Measurements from ENCODE around the gene BPIFB4. TPM values are rescaled to one million over a fixed set of nuclear protein-coding genes. Genes with fewer than 3 reads are reported as not detected.
"Not testable (repeated sequence)": the region's sequence is repeated elsewhere in the genome, so short reads cannot be mapped to it uniquely, and the experiment has no call there.

Gene BPIFB4
- total and polyA plus RNA-seq, 9 of the 15 experiments (the other 6 are each of a cell fraction or from before 2014, with no cell fraction given) = not detected

DNA sequence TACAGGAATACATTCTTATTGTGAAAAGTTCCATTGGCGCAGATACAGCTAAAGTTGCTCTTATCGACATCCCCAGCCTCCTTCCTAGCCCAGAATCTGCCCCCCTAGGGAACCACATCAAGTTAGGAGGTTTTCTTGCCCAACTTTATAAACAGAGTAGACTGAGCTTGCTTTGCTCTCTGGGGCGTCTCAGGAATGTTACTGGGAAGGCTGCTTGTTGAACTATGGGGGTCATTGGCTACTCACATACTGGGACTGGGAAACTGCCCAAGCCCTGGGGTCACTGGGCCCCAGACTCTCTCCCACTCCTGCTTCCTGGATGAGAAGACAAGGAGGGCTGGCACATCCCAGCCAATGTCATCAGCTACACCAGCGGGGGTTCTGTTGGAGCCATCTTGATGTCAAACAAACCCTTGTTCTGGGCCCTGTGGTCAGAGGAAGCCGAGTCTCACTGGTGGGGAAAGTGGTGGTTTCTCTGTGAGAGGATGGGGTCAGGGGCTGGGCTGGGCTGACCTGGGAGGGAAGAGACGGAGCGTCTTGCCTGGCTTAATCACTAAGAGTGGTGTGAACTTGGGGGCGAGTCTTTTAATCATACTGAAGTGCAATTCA lies 26.0 kb downstream of the BPIFB4 start (continued):
- TF ChIP-seq HBP1 (CRISPR knock-in tag; IDR thresholded peaks at IDR 0.05) = no peak

DNA sequence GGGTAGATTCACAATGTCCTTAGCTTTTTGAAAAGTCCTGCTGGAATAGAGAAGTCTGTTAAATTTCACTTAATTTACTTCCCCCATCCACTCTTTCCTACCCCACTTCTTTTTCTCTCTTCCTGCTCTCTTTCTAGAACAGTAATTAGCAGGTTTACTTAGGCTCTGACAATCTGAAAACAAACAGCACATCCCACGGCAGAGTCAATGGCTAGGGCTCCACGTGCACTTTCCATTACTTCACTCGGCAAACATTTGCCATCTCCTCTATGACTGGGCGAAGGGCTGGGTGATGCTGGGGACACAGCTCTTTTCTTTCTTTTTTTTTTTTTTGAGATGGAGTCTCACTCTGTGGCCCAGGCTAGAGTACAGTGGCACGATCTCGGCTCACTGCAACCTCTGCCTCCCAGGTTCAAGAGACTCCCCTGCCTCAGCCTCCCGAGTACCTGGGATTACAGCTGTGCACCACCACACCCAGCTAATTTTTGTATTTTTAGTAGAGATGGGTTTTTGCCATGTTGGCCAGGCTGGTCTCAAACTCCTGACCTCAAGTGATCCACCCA lies 26.7 kb downstream of the BPIFB4 start:
- FAIRE-seq; H3K9me3 ChIP-seq (replicated peaks; ENCODE audit: control insufficient read depth, insufficient read depth, low read depth, low read length); H3K9ac ChIP-seq (ENCODE audit: insufficient read depth in 1 of 2, low read depth in 2 of 2, low read length in 2 of 2); DNase-seq (ENCODE audit: extremely low read depth in 1 of 4, low spot score in 3 of 4); H3K36me3 ChIP-seq (ENCODE audit: control insufficient read depth, insufficient read depth, low read length); H3K79me2 ChIP-seq (ENCODE audit: control insufficient read depth, insufficient read depth, low read length); BruUV-seq (replicated peaks); H3K27ac ChIP-seq (ENCODE audit: extremely low read depth, low read depth, low read length); H3K4me1 ChIP-seq (replicated peaks in 1 of 2; ENCODE audit: control insufficient read depth in 2 of 2, insufficient read depth in 2 of 2, low read length in 2 of 2); H3K4me2 ChIP-seq (ENCODE audit: insufficient read depth, low read length); ATAC-seq; CTCF ChIA-PET (ENCODE audit: low intra/inter-chr PET ratio); H3K4me3 ChIP-seq; H3K9me1 ChIP-seq (ENCODE audit: control insufficient read depth, insufficient read depth, low read length); in situ Hi-C loops (cut with MboI); intact Hi-C loops (cut with micrococcal nuclease); H2AFZ ChIP-seq (ENCODE audit: low read depth, low read length); H4K20me1 ChIP-seq (replicated peaks; ENCODE audit: control insufficient read depth, insufficient read depth, low read length): not testable (repeated sequence)
- H3K27me3 ChIP-seq (ENCODE audit: control insufficient read depth in 2 of 2, insufficient read depth in 2 of 2, low read length in 2 of 2) = peaks cover 5 to 33% of the 10 kb centered on the region in 2 experiments; a peak in 3 of 5 replicates
- POLR2A ChIA-PET = interaction anchor here (1.2 kb wide), 1 partner anchor 16 kb away, joined by 5 read pairs; no protein-coding TSS in a partner anchor
- 0% methylated on average over 7 of the region's 7 CpGs for WGBS (ENCODE audit: insufficient coverage, low coverage, missing lambda C conversion rate)

Measured in K562 (cell line).